ENCODE measurements around the gene KCNQ1. TPM values are rescaled to one million over a fixed set of nuclear protein-coding genes. Genes with fewer than 3 reads are reported as not detected.

Gene KCNQ1
- total RNA-seq, 1 experiment from 2014 or later: 2.5 TPM

- no peak for TF ChIP-seq ATF6 (CRISPR knock-in tag; IDR thresholded peaks at IDR 0.05)
- no peak for TF ChIP-seq USF1 (CRISPR knock-in tag; IDR thresholded peaks at IDR 0.05)
- TF ChIP-seq FOXK1 (CRISPR knock-in tag; IDR thresholded peaks at IDR 0.05): no peak
- no peak for TF ChIP-seq NFYB (CRISPR knock-in tag; conservative IDR thresholded peaks at IDR 0.05; ENCODE audit: low read depth)
- no peak for TF ChIP-seq CTCF (IDR thresholded peaks at IDR 0.05)
- TF ChIP-seq ZMAT4 (CRISPR knock-in tag; IDR thresholded peaks at IDR 0.05): no peak
- no peak for TF ChIP-seq RELA (CRISPR knock-in tag; IDR thresholded peaks at IDR 0.05; ENCODE audit: borderline replicate concordance)
These were observed 233.6 kb downstream of the KCNQ1 start (continued) for GRCh38 chr11:2678396-2678795.

- H3K27ac Mint-ChIP-seq: no peak overlapping the region
- TF ChIP-seq ZNF263 (CRISPR knock-in tag; IDR thresholded peaks at IDR 0.05; ENCODE audit: low read depth): no peak
- no peak for TF ChIP-seq RORB (CRISPR knock-in tag; IDR thresholded peaks at IDR 0.05)
- no peak for TF ChIP-seq IRF2 (CRISPR knock-in tag; IDR thresholded peaks at IDR 0.05; ENCODE audit: borderline replicate concordance, low read depth)
- TF ChIP-seq JUN (CRISPR knock-in tag; IDR thresholded peaks at IDR 0.05): no peak
- no peak for TF ChIP-seq ELF4 (CRISPR knock-in tag; IDR thresholded peaks at IDR 0.05; ENCODE audit: low read depth)
- no peak for TF ChIP-seq USF1 (CRISPR knock-in tag; IDR thresholded peaks at IDR 0.05)
- TF ChIP-seq CDX4 (CRISPR knock-in tag; IDR thresholded peaks at IDR 0.05; ENCODE audit: borderline replicate concordance): no peak
- TF ChIP-seq USF2 (CRISPR knock-in tag; IDR thresholded peaks at IDR 0.05): no peak
- no peak for TF ChIP-seq AFF4 (CRISPR knock-in tag; IDR thresholded peaks at IDR 0.05; ENCODE audit: borderline replicate concordance)
- no peak for TF ChIP-seq GTF2I (CRISPR knock-in tag; conservative IDR thresholded peaks at IDR 0.05)
- no peak for TF ChIP-seq ZMAT4 (CRISPR knock-in tag; IDR thresholded peaks at IDR 0.05)
- TF ChIP-seq CTCF (IDR thresholded peaks at IDR 0.05): no peak
- TF ChIP-seq PRRX2 (CRISPR knock-in tag; IDR thresholded peaks at IDR 0.05): no peak
- TF ChIP-seq E2F1 (CRISPR knock-in tag; IDR thresholded peaks at IDR 0.05): no peak
- DNase-seq (ENCODE audit: low spot score) (no peak), ATAC-seq (no peak)
- no peaks in the 10 kb centered on the region for H3K36me3 Mint-ChIP-seq
- no peaks in the 10 kb centered on the region for H3K27me3 Mint-ChIP-seq (ENCODE audit: low read depth)
- no peaks in the 10 kb centered on the region for H3K9me3 Mint-ChIP-seq
- CTCF ChIA-PET: interaction anchor here (1.0 kb wide), 1 partner anchor 14 kb away, joined by 3 read pairs; no protein-coding TSS in a partner anchor
- H3K4me1 Mint-ChIP-seq: peaks cover 54% of the 10 kb centered on the region
- POLR2A ChIA-PET: no interaction called here
- no peak overlapping the region for H3K4me3 Mint-ChIP-seq
These were observed 234.3 kb downstream of the KCNQ1 start for GRCh38 chr11:2679011-2679676.

All from WTC11 (cell line).